ENCODE results near the gene SPRED3.

- TF ChIP-seq POLR2AphosphoS5 (IDR thresholded peaks at IDR 0.05): no peak
- no peak for TF ChIP-seq POLR2A (IDR thresholded peaks at IDR 0.05)
- no peak for TF ChIP-seq CTCF (IDR thresholded peaks at IDR 0.05)
Measured at GRCh38 chr19:38377052-38377451, 11.4 kb upstream of the SPRED3 start.

Measured in gastroesophageal sphincter (tissue), 3 donors.